HG03457 (cell line): Measurements from ENCODE around the gene EIF3B.
"Not testable (repeated sequence)": the region's sequence is repeated elsewhere in the genome, so short reads cannot be mapped to it uniquely, and the experiment has no call there.

Experiments used
- ATAC-seq: cut with Tn5 transposase; IDR thresholded peaks from one replicate; pipeline ENCODE4 v1.9.1; 2021; ENCODE audit warnings: moderate number of reproducible peaks; ENCODE audit not compliant: unreplicated experiment

The EIF3B gene

DNA sequence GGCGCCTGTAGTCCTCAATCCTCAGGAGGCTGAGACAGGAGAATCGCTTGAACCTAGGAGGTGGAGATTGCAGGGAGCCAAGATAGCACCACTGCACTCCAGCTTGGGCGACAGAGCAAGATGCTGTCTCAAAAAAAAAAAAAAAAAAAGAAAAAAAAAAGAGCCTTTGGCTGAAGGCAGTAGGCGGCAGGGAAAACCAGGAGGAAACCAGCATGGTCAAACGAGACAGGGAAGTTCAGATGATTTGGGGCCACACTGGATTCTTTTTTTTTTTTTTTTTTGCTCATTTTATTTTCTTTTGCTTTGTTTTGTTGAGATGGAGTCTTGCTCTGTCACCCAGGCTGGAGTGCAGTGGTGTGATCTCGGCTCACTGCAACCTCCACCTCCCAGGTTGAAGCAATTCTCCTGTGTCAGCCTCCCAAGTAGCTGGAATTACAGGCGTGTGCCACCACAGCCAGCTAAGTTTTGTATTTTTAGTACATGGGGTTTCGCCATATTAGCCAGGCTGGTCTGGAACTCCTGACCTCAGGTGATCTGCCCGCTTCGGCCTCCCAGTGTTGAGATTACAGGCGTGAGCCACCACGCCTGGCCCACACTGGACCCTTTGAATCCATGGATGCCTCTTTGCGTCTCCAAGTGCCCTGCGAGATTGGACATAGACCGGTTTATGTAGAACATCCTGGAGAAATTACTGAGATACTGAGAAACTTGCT, 7.1 kb upstream of the EIF3B start:
- not testable (repeated sequence) for ATAC-seq

- no peak for ATAC-seq
Measured at GRCh38 chr7:2350055-2350454, 4.6 kb upstream of the EIF3B start.

DNA sequence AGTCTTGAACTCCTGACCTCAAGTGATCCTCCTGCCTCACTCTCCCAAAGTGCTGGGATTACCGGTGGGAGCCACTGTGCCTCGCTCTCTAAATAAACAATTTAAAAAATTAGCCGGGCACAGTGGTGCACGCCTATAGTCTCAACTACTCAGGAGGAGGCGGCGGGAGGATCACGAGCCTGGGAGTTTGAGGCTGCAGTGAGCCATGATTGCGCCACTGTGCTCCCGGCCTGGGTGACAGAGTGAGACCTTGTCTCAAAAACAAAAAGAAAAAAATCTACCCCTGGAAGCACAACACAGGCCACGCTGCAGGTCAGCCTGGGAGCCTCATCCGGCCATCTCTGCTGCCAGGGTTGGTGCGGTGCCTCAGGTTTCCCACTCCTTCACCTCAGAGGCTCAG, 3.8 kb upstream of the EIF3B start:
- ATAC-seq = no peak

- ATAC-seq = no peak
Measured at GRCh38 chr7:2353113-2353935, 1.3 kb upstream of the EIF3B start.

DNA sequence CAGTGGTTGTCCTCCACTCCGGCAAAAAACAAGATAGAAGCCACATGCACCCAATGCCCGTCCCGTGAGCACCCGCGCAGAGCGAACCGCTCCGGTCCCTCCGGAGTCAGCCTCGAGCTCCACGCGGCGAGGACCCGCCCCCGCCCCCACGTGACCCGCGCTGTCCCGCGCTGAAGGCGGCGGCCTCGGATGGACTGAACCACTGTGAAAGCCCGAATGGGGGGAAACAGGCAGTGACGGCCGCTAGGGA, 766 bp upstream of the EIF3B start:
- ATAC-seq = peak; percentile 43

DNA sequence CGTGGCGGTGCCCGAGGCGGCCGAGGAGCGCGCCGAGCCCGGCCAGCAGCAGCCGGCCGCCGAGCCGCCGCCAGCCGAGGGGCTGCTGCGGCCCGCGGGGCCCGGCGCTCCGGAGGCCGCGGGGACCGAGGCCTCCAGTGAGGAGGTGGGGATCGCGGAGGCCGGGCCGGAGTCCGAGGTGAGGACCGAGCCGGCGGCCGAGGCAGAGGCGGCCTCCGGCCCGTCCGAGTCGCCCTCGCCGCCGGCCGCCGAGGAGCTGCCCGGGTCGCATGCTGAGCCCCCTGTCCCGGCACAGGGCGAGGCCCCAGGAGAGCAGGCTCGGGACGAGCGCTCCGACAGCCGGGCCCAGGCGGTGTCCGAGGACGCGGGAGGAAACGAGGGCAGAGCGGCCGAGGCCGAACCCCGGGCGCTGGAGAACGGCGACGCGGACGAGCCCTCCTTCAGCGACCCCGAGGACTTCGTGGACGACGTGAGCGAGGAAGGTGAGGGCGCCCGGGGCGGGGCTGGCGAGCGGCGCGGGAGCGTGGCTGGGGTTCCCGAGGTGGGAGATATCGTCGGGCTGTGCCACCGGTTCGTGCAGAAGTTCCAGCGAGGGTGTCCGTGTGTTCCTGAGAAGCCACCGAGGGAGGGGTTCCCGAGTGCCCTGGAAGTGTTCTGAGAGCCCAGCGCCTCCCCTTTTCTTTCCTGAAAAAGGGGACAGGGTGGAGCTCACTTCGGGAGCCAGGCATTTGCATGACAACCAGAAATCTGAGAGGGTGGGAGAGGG, 495 bp downstream of the EIF3B start:
- peak; percentile 30 for ATAC-seq

DNA sequence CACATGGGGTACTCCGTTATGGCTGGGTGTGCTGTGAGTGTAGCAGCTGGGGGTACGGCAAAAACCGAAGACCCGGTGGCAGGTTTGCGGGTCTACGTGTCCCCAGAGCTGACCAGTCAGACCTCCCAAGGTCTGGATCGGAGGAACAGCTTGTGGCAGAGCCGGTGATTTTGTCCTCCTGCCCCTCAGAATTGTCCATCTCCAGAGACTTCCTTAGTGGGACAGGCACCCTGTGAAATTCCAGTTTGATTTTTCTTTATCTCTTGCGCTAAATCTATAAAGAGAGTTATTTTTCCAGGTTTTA, 1.0 kb downstream of the EIF3B start:
- no peak for ATAC-seq

- no peak for ATAC-seq
Measured at GRCh38 chr7:2357165-2357564, 2.5 kb downstream of the EIF3B start.

DNA sequence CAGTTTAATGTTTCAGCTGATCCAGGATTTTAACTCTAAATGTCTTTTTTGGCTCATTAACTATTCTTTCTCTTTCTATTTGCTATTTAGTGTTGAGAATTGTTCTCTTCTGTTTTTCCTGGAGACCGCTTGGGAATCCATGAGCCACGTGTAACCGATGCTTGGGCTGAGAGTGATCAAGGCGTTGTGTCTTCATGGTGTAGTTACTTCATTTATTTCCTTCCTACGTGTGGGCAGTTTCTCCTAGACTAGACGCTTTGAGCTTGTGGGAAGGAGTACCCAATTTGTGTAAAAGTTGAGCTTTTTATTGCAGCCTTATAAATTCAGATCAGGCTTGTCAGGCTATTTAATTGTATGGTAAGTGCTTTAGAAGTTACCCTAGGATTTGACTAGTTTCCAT, 2.9 kb downstream of the EIF3B start:
- no peak for ATAC-seq

GRCh38 chr7:2358968-2359527, 4.4 kb downstream of the EIF3B start:
- ATAC-seq = no peak

GRCh38 chr7:2359610-2360009, 5.0 kb downstream of the EIF3B start:
- ATAC-seq = no peak

- ATAC-seq = no peak
Measured at GRCh38 chr7:2360796-2361195, 6.2 kb downstream of the EIF3B start.

DNA sequence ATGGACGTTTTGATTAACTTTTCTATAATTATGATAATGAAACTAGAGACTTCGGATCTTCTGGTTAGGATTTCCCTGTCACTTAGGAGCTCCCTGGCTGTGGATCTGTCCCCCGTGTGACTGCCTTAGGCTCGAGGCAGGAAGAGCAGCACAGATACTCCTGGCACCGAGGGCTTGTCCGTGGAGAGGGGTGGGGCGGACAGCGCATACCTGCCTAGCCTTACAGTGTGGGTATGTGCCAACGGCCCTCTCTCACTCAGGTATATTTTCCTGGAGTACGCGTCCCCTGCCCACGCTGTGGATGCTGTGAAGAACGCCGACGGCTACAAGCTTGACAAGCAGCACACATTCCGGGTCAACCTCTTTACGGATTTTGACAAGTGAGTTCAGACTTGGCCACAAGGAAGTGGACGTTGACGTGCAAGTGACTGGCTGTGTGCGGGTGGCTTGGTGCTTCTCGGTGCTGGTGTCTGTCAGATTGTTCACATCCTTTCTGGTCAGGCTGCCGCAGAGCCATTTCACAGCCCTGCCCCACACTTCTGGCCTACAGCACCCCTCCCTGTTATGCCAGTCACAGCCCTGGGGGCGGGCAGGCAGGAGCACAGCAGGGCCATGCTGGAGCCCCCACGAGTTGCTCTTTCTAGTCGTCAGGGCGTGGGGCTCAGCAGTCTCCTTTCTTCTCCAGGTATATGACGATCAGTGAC, 7.9 kb downstream of the EIF3B start:
- no peak for ATAC-seq

- no peak for ATAC-seq
Measured at GRCh38 chr7:2369139-2369538, 14.5 kb downstream of the EIF3B start.

GRCh38 chr7:2371329-2371728, 16.7 kb downstream of the EIF3B start:
- no peak for ATAC-seq

- no peak for ATAC-seq
Measured at GRCh38 chr7:2372724-2373123, 18.1 kb downstream of the EIF3B start.

DNA sequence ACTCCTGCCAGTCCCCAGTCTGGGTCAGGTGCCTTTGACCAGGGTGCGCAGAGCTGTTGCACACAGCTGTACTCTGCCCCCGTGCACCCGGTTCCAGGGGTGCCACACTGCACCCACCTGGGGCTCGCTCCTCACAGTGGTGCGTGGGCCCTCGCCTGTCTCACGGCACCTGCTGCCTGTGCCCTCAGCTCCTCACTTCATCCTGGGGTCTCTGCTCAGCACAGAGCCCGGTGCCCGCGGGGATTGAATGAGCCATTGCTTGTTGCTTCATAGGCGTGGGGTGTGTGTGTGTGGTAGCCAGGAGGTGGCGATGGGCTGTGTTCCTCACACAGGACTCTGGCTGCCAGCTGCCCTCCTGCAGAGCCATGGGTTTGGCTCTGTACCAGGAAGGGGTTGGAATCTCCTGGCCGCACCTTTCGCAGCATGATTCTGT, 18.5 kb downstream of the EIF3B start:
- no peak for ATAC-seq

- no peak for ATAC-seq
Measured at GRCh38 chr7:2373646-2374045, 19.0 kb downstream of the EIF3B start.

GRCh38 chr7:2374401-2374800, 19.8 kb downstream of the EIF3B start:
- no peak for ATAC-seq

- ATAC-seq = no peak
Measured at GRCh38 chr7:2374830-2375728, 20.5 kb downstream of the EIF3B start.
